ENCODE results near the gene CD79A.
"Not testable (repeated sequence)": the region's sequence is repeated elsewhere in the genome, so short reads cannot be mapped to it uniquely, and the experiment has no call there.

Gene CD79A

GRCh38 chr19:41907994-41908615 is 31.0 kb downstream of the CD79A start:
- 93 to 94% methylated on average over 13 to 21 of the region's 25 CpGs for WGBS, 2 experiments (ENCODE audit: insufficient coverage in 2 of 2)

DNA sequence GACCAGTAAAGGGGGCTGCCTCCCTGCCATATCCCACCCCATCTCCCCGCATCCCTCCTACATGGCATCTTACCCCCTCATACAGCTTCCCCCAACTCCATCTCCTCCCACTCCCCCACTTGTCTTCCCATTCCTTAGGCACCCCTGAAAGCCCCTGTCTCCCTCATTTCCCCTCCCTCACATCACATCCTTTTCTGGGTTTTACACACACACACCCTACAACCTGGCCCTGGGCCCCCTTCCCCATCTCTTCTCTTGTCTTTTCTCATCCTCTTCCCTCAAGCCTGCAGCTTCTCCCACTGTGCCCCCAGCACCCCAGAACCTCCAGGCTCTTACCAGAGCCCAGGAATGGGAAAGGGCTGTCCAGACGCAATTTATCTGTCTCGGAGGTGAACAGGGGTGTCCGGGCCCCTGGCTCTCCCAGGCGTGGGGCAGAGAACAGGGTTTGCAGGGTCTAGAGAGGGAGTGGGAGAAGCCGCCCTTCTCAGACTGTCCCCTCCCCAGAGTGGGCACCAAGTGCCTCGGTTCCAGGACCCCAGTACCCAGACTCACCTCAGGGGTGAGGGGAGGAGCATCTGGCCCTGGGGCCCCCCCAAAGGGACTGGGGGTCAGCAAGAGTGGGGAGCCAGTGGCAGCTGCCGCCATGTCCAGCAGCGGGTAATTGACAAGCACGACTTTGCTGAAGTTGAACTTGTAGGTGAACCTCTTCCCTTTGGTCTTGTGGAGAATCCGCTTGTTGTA is 31.8 kb downstream of the CD79A start:
- peaks cover 39% of the 10 kb centered on the region for H3K36me3 ChIP-seq (ENCODE audit: control insufficient read depth, insufficient read depth, low read length)
- H3K9me3 ChIP-seq (ENCODE audit: control insufficient read depth, low read length) = no peaks in the 10 kb centered on the region
- no peak overlapping the region for H3K27ac ChIP-seq (ENCODE audit: low read depth, low read length, severe bottlenecking)
- H3K4me1 ChIP-seq (ENCODE audit: control insufficient read depth, insufficient read depth, low read length, poor library complexity, severe bottlenecking) = no peaks in the 10 kb centered on the region
- 93 to 94% methylated on average over 9 of the region's 11 CpGs for WGBS, 2 experiments (ENCODE audit: insufficient coverage in 2 of 2)
- no peak overlapping the region for H3K4me3 ChIP-seq (ENCODE audit: extremely low read depth, insufficient read depth, low read length, poor library complexity, severe bottlenecking)

More at GRCh38 chr19:41907994-41908615, 31.0 kb downstream of the CD79A start:
- Histone ChIP-seq H3K9me3 (ENCODE audit: control insufficient read depth, low read length) (no peaks in the 10 kb centered on the region), H3K4me1 (ENCODE audit: control insufficient read depth, insufficient read depth, low read length, poor library complexity, severe bottlenecking) (no peaks in the 10 kb centered on the region), H3K36me3 (ENCODE audit: control insufficient read depth, insufficient read depth, low read length) (peaks cover 47% of the 10 kb centered on the region), H3K4me3 (ENCODE audit: extremely low read depth, insufficient read depth, low read length, poor library complexity, severe bottlenecking) (no peak overlapping the region), H3K27ac (ENCODE audit: low read depth, low read length, severe bottlenecking) (no peak overlapping the region)

DNA sequence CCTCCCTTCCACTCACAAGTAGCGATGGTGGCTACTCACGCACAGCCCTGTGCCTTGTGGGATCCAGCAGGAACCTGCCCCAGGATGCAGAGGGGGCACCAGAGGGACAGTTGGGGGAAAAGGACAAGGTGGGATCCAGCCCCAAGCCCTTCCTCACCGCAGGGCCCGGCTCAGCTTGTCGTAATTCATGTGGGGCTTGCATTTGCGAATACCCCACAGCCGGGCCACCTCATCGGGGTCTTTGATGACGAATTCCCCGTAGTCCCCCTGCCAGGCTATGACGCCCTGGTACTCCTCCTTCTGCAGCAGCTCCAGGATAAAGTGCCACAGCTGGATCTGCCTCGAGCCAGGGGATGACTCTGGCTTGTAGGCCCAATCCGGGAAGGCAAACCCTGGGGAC is 32.6 kb downstream of the CD79A start:
- H3K36me3 ChIP-seq (ENCODE audit: control insufficient read depth, insufficient read depth, low read length) = peaks cover 32% of the 10 kb centered on the region
- no peaks in the 10 kb centered on the region for H3K4me1 ChIP-seq (ENCODE audit: control insufficient read depth, insufficient read depth, low read length, poor library complexity, severe bottlenecking)
- H3K9me3 ChIP-seq (ENCODE audit: control insufficient read depth, low read length) = no peaks in the 10 kb centered on the region
- H3K27ac ChIP-seq (ENCODE audit: low read depth, low read length, severe bottlenecking) = no peak overlapping the region
- H3K4me3 ChIP-seq (ENCODE audit: extremely low read depth, insufficient read depth, low read length, poor library complexity, severe bottlenecking) = no peak overlapping the region
- 66 to 71% methylated on average over 12 to 13 of the region's 13 CpGs for WGBS, 2 experiments (ENCODE audit: insufficient coverage in 2 of 2)

DNA sequence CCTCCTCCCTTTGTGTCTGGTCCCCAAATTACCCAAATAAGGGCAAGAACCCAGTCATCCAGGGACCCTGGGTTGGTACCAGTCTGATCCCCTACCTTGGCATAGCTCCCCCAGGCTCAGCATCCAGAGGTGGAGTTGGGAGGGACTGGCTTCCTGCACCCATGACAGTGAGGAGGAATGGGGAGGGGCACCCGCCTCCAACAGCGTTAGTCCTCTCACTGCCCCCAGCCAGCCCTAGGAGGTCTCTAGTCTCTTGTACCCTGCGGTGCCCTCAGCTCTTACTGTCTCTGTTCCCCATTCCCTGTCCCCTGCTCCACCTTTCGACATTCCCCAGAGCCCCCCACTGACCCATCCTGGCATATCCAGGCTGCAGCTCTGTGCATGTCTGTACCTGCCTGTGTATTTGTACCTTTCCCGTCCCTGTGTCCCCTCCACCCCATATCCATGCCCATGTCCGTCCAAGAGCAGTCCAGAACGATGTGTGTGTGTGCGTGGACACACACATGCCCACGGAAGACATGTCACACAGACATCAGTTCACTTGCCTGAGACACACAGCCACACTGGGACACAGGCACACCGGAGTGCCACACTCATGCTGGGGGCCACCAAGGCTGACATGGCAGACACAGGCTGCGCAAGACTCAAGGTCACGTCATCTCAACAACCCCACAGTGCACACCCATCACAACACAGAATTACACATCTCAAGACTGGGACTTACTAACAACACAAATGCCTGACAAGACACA is 33.3 kb downstream of the CD79A start:
- Histone ChIP-seq H3K4me3 (ENCODE audit: extremely low read depth, insufficient read depth, low read length, poor library complexity, severe bottlenecking) (no peak overlapping the region), H3K9me3 (ENCODE audit: control insufficient read depth, low read length) (no peaks in the 10 kb centered on the region), H3K27ac (ENCODE audit: low read depth, low read length, severe bottlenecking) (no peak overlapping the region), H3K4me1 (ENCODE audit: control insufficient read depth, insufficient read depth, low read length, poor library complexity, severe bottlenecking) (no peaks in the 10 kb centered on the region), H3K36me3 (ENCODE audit: control insufficient read depth, insufficient read depth, low read length) (peaks cover 24% of the 10 kb centered on the region)
- WGBS, 2 experiments (ENCODE audit: insufficient coverage in 2 of 2) = 75 to 77% methylated on average over 6 to 12 of the region's 12 CpGs

- Histone ChIP-seq H3K9me3 (ENCODE audit: control insufficient read depth, low read length) (no peaks in the 10 kb centered on the region), H3K36me3 (ENCODE audit: control insufficient read depth, insufficient read depth, low read length) (peaks cover 16% of the 10 kb centered on the region), H3K4me1 (ENCODE audit: control insufficient read depth, insufficient read depth, low read length, poor library complexity, severe bottlenecking) (no peaks in the 10 kb centered on the region), H3K27ac (ENCODE audit: low read depth, low read length, severe bottlenecking) (no peak overlapping the region), H3K4me3 (ENCODE audit: extremely low read depth, insufficient read depth, low read length, poor library complexity, severe bottlenecking) (no peak overlapping the region)
- WGBS, 2 experiments (ENCODE audit: insufficient coverage in 2 of 2) = 86 to 94% methylated on average over 7 to 12 of the region's 13 CpGs
These were observed 34.2 kb downstream of the CD79A start for GRCh38 chr19:41910992-41911888.

DNA sequence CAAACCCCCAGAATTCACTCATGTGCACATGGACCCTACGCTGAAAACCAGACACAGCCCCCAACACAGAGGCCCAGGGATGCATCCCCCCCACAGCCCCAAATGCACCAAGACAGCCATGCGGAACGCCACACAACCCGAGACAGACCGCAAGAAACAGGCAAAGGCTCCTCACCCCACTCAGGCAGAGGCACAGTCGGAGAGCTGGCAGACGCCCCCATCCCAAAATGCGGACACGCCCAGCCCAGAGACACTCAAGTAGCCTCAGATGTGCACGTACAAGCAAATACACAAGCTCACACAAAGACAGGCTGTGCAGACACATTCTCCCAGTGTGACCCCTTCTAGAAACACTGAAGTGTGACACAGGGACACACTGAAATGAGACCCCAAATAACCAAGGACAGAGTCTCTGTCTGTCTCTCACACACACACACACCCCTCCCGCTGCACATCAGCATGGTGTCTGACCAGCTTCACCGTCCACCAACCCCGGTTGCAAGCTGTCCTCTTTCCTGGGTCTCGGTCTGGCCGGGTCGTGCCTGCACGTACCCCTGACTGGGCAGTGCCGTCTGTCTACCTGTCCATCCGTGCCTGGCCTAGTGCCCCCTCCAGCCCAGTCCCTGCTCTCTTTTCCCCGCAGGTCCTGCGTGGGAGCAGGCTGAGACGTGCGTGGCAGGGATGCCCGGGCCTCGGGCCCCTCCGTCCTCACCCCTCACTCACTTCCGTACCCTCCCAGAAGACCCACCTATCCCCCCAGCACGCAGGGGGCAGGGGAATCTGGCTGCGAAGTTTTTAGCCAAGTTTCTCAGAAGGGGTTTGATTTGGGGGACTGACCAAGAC is 35.0 kb downstream of the CD79A start:
- no peaks in the 10 kb centered on the region for H3K4me1 ChIP-seq (ENCODE audit: control insufficient read depth, insufficient read depth, low read length, poor library complexity, severe bottlenecking)
- H3K9me3 ChIP-seq (ENCODE audit: control insufficient read depth, low read length) = no peaks in the 10 kb centered on the region
- no peak overlapping the region for H3K4me3 ChIP-seq (ENCODE audit: extremely low read depth, insufficient read depth, low read length, poor library complexity, severe bottlenecking)
- peaks cover 9% of the 10 kb centered on the region for H3K36me3 ChIP-seq (ENCODE audit: control insufficient read depth, insufficient read depth, low read length)
- WGBS, 2 experiments (ENCODE audit: insufficient coverage in 2 of 2) = 15 to 19% methylated on average over 19 of the region's 29 CpGs
- no peak overlapping the region for H3K27ac ChIP-seq (ENCODE audit: low read depth, low read length, severe bottlenecking)

- no peak overlapping the region for H3K4me3 ChIP-seq (ENCODE audit: extremely low read depth, insufficient read depth, low read length, poor library complexity, severe bottlenecking)
- H3K9me3 ChIP-seq (ENCODE audit: control insufficient read depth, low read length) = no peaks in the 10 kb centered on the region
- no peaks in the 10 kb centered on the region for H3K4me1 ChIP-seq (ENCODE audit: control insufficient read depth, insufficient read depth, low read length, poor library complexity, severe bottlenecking)
- no peak overlapping the region for H3K27ac ChIP-seq (ENCODE audit: low read depth, low read length, severe bottlenecking)
- 0 to 2% methylated on average over 30 to 40 of the region's 51 CpGs for WGBS, 2 experiments (ENCODE audit: insufficient coverage in 2 of 2)
- H3K36me3 ChIP-seq (ENCODE audit: control insufficient read depth, insufficient read depth, low read length) = peaks cover 5% of the 10 kb centered on the region
These were observed 35.9 kb downstream of the CD79A start for GRCh38 chr19:41912899-41913537.

- 10% methylated on average over 13 to 20 of the region's 21 CpGs for WGBS, 2 experiments (ENCODE audit: insufficient coverage in 2 of 2)
These were observed 36.7 kb downstream of the CD79A start for GRCh38 chr19:41913538-41914423.

GRCh38 chr19:41914424-41914834 is 37.4 kb downstream of the CD79A start:
- not testable (repeated sequence) for H3K27ac ChIP-seq (ENCODE audit: low read depth, low read length, severe bottlenecking); H3K4me3 ChIP-seq (ENCODE audit: extremely low read depth, insufficient read depth, low read length, poor library complexity, severe bottlenecking); H3K9me3 ChIP-seq (ENCODE audit: control insufficient read depth, low read length); H3K4me1 ChIP-seq (ENCODE audit: control insufficient read depth, insufficient read depth, low read length, poor library complexity, severe bottlenecking); H3K36me3 ChIP-seq (ENCODE audit: control insufficient read depth, insufficient read depth, low read length)
- 17 to 20% methylated on average over 1 of the region's 5 CpGs for WGBS, 2 experiments (ENCODE audit: insufficient coverage in 2 of 2)

More at GRCh38 chr19:41913538-41914423, 36.7 kb downstream of the CD79A start:
- H3K36me3 ChIP-seq (ENCODE audit: control insufficient read depth, insufficient read depth, low read length) = peaks cover 2% of the 10 kb centered on the region
- H3K4me3 ChIP-seq (ENCODE audit: extremely low read depth, insufficient read depth, low read length, poor library complexity, severe bottlenecking) = no peak overlapping the region
- no peak overlapping the region for H3K27ac ChIP-seq (ENCODE audit: low read depth, low read length, severe bottlenecking)
- no peaks in the 10 kb centered on the region for H3K4me1 ChIP-seq (ENCODE audit: control insufficient read depth, insufficient read depth, low read length, poor library complexity, severe bottlenecking)
- no peaks in the 10 kb centered on the region for H3K9me3 ChIP-seq (ENCODE audit: control insufficient read depth, low read length)
